HT-29 (cell line): ENCODE data around the gene FURIN. TPM values are rescaled to one million over a fixed set of nuclear protein-coding genes. Genes with fewer than 3 reads are reported as not detected.
"Not testable (repeated sequence)": the region's sequence is repeated elsewhere in the genome, so short reads cannot be mapped to it uniquely, and the experiment has no call there.

ENCODE experiments used
- DNase-seq: peaks from one replicate; pipeline ENCODE4 v3.0.0-alpha.2; 2015; ENCODE audit warnings: low spot score
- total RNA-seq: library from RNA; depleted of rRNA; stranded (reverse); fragments of >200 nt; shearing (Covaris generic); gene quantifications from 2 replicates; pipeline ENCODE4 v1.2.3, GENCODE V29; 2014; rRNA removed

FURIN gene
- total RNA-seq, result 54.5 and 63.4 TPM in 2 replicates

- DNase-seq, result peak; percentile 75
These were observed at the start of gene FURIN for GRCh38 chr15:90868261-90868689. Gene FURIN, plus strand, starts transcription at chr15:90868588. Its CDS starts 7,153 bp downstream, at chr15:90875741.

- DNase-seq, result no peak
These were observed 49.0 kb upstream of the FURIN start for GRCh38 chr15:90819390-90819789.

- DNase-seq, result no peak
These were observed 48.5 kb upstream of the FURIN start for GRCh38 chr15:90819850-90820249.

GRCh38 chr15:90820481-90820880, 47.9 kb upstream of the FURIN start:
- no peak for DNase-seq

GRCh38 chr15:90822204-90822955, 46.0 kb upstream of the FURIN start:
- DNase-seq, result no peak

- no peak for DNase-seq
These were observed 44.9 kb upstream of the FURIN start for GRCh38 chr15:90823455-90823974.

GRCh38 chr15:90825115-90825899, 43.1 kb upstream of the FURIN start:
- DNase-seq, result not testable (repeated sequence)

- not testable (repeated sequence) for DNase-seq
These were observed 42.0 kb upstream of the FURIN start for GRCh38 chr15:90826206-90826885.

- no peak for DNase-seq
These were observed 41.4 kb upstream of the FURIN start for GRCh38 chr15:90826886-90827435.

- no peak for DNase-seq
These were observed 40.3 kb upstream of the FURIN start for GRCh38 chr15:90828111-90828510.

GRCh38 chr15:90829126-90829525, 39.3 kb upstream of the FURIN start:
- no peak for DNase-seq

GRCh38 chr15:90829942-90830440, 38.4 kb upstream of the FURIN start:
- no peak for DNase-seq

GRCh38 chr15:90834626-90835025, 33.8 kb upstream of the FURIN start:
- no peak for DNase-seq

- no peak for DNase-seq
These were observed 32.0 kb upstream of the FURIN start for GRCh38 chr15:90836296-90836871.

GRCh38 chr15:90837094-90837493, 31.3 kb upstream of the FURIN start:
- DNase-seq, result no peak

- DNase-seq, result no peak
These were observed 30.2 kb upstream of the FURIN start for GRCh38 chr15:90838139-90838538.

- DNase-seq, result no peak
These were observed 29.8 kb upstream of the FURIN start for GRCh38 chr15:90838544-90838943.

GRCh38 chr15:90839187-90840071, 29.0 kb upstream of the FURIN start:
- DNase-seq, result peak; percentile 52

- DNase-seq, result no peak
These were observed 28.1 kb upstream of the FURIN start for GRCh38 chr15:90840157-90840855.
